ENCODE measurements around the gene EEF1G. TPM values are rescaled to one million over a fixed set of nuclear protein-coding genes. Genes with fewer than 3 reads are reported as not detected.

The EEF1G gene
- total RNA-seq, 2 experiments from 2014 or later: 1,239 to 1,470 TPM

- POLR2A ChIA-PET: interaction anchor here (0.5 to 1.9 kb wide), 9 partner anchors 10 to 280 kb away, joined by 3 to 18 read pairs (median 3); partner anchors contain the start of genes C11orf98, CSKMT, EEF1G and SLC3A2
- Mint-ChIP-seq H3K4me3 (peak within 1 kb of the TSS; percentile 85), H3K27ac (peak within 1 kb of the TSS; percentile 95), H3K27me3 (no peaks in the 10 kb centered on the region), H3K4me1 (peaks cover 56% of the 10 kb centered on the region), H3K36me3 (ENCODE audit: low read depth) (peaks cover 72% of the 10 kb centered on the region), H3K9me3 (no peaks in the 10 kb centered on the region)
- DNase-seq: peak; percentile 99
- CTCF ChIA-PET: interaction anchor here (1.2 to 3.7 kb wide), 8 partner anchors 9 to 177 kb away, joined by 3 to 25 read pairs (median 5); partner anchors contain the start of genes C11orf98, CSKMT, GANAB and ROM1
These were observed 27.9 kb upstream of the EEF1G start, which contains the start of gene MTA2 for GRCh38 chr11:62601372-62602140. Gene MTA2 (minus strand): TSS chr11:62601865. CDS start chr11:62601450, 415 bp downstream.

DNA sequence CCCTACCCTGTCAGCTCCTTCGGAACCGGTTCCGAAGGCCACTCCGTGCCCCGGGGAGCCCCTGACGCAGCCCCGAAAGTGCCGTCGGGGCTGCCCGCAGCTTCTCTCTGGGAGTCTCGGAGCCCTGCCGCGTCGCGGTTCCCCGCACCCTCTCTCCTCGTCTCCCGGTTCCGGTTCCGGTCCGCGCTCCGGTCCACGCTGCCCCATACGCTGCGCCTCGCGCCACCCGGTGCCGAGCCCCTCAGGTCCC lies 27.4 kb upstream of the EEF1G start:
- peaks cover 74% of the 10 kb centered on the region for H3K36me3 Mint-ChIP-seq (ENCODE audit: low read depth)
- CTCF ChIA-PET: interaction anchor here (0.7 to 3.7 kb wide), 9 partner anchors 9 to 176 kb away, joined by 3 to 25 read pairs (median 4); partner anchors contain the start of genes C11orf98, CSKMT, GANAB and ROM1
- peak overlapping the region; percentile 85 for H3K4me3 Mint-ChIP-seq
- peaks cover 56% of the 10 kb centered on the region for H3K4me1 Mint-ChIP-seq
- DNase-seq: peak; percentile 52
- POLR2A ChIA-PET: interaction anchor here (0.9 to 1.9 kb wide), 3 partner anchors 9 to 64 kb away, joined by 3 to 18 read pairs (median 6); partner anchors contain the start of genes C11orf98, CSKMT, EEF1G and TUT1
- H3K27me3 Mint-ChIP-seq: no peaks in the 10 kb centered on the region
- no peaks in the 10 kb centered on the region for H3K9me3 Mint-ChIP-seq
- peak overlapping the region; percentile 95 for H3K27ac Mint-ChIP-seq

- H3K27me3 Mint-ChIP-seq: no peaks in the 10 kb centered on the region
- CTCF ChIA-PET: interaction anchor here (0.7 to 3.7 kb wide), 8 partner anchors 8 to 176 kb away, joined by 3 to 25 read pairs (median 4); partner anchors contain the start of genes ROM1 and TUT1
- DNase-seq: no peak
These were observed 26.9 kb upstream of the EEF1G start for GRCh38 chr11:62600367-62601121.

GRCh38 chr11:62599901-62600300 lies 26.2 kb upstream of the EEF1G start:
- Mint-ChIP-seq H3K27me3 (no peaks in the 10 kb centered on the region), H3K4me1 (peaks cover 57% of the 10 kb centered on the region), H3K27ac (peak overlapping the region; percentile 95), H3K9me3 (no peaks in the 10 kb centered on the region), H3K4me3 (peak overlapping the region; percentile 85), H3K36me3 (ENCODE audit: low read depth) (peaks cover 77% of the 10 kb centered on the region)
- ChIA-PET CTCF (interaction anchor here (0.8 to 3.7 kb wide), 12 partner anchors 8 to 175 kb away, joined by 3 to 25 read pairs (median 4); partner anchors contain the start of genes LRRN4CL and TUT1), POLR2A (interaction anchor here (0.6 to 1.3 kb wide), 4 partner anchors 9 to 254 kb away, joined by 3 to 7 read pairs (median 3); partner anchors contain the start of genes C11orf98, CSKMT, LBHD1 and TUT1)
- no peak for DNase-seq

More at GRCh38 chr11:62600367-62601121, 26.9 kb upstream of the EEF1G start:
- peaks cover 57% of the 10 kb centered on the region for H3K4me1 Mint-ChIP-seq
- H3K4me3 Mint-ChIP-seq: peak overlapping the region; percentile 85
- H3K36me3 Mint-ChIP-seq (ENCODE audit: low read depth): peaks cover 75% of the 10 kb centered on the region
- no peaks in the 10 kb centered on the region for H3K9me3 Mint-ChIP-seq
- H3K27ac Mint-ChIP-seq: peak overlapping the region; percentile 95
- POLR2A ChIA-PET: interaction anchor here (0.6 to 1.9 kb wide), 2 partner anchors 9 to 71 kb away, joined by 3 to 18 read pairs; partner anchors contain the start of genes LBHD1, TUT1 and UQCC3

DNA sequence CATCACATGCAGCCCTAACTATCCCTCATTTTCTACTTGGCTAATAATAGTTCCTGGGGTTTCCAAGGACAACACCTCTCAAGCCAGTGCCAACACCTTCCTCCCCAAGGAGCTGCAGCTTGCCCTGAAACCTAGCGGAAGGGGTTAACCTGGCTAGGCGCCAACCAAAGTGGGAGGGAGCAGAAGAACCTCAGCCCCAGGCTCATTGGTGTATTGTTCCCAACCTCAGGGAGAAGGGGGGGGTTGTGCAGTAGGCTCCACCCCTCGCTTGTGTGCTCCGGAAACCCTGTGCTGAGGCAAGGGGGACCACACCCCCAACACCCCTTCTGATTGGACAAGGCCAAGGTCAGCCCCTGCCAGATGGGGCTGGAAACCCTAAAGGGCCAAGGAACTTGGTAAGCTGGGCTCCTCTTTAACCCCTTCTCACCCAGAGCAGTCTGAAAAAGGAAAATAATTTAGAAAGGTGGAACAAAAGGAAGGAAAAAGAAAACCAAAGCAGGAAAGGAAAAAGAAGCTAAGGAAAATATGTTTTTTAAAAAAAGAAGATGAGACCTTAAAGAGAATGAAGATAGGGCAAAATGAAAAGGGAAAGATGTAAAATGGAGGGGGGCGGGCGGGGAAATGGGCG lies 25.5 kb upstream of the EEF1G start:
- Mint-ChIP-seq H3K27me3 (no peaks in the 10 kb centered on the region), H3K9me3 (no peaks in the 10 kb centered on the region)

GRCh38 chr11:62595124-62595523 lies 21.4 kb upstream of the EEF1G start:
- no peak for DNase-seq
- Mint-ChIP-seq H3K4me3 (no peak overlapping the region), H3K27me3 (no peaks in the 10 kb centered on the region), H3K9me3 (no peaks in the 10 kb centered on the region), H3K4me1 (peaks cover 74% of the 10 kb centered on the region), H3K27ac (peak overlapping the region; percentile 43), H3K36me3 (ENCODE audit: low read depth) (peaks cover 73% of the 10 kb centered on the region)
- ChIA-PET CTCF (interaction anchor here (0.6 to 4.5 kb wide), 5 partner anchors 16 to 144 kb away, joined by 3 to 25 read pairs (median 3); partner anchors contain the start of gene AHNAK), POLR2A (no interaction called here)

More for the DNA sequence above, 25.5 kb upstream of the EEF1G start:
- Mint-ChIP-seq H3K27ac (peak overlapping the region; percentile 95), H3K4me3 (peak overlapping the region; percentile 85), H3K4me1 (peaks cover 60% of the 10 kb centered on the region), H3K36me3 (ENCODE audit: low read depth) (peaks cover 83% of the 10 kb centered on the region)
- DNase-seq: peak; percentile 99
- ChIA-PET CTCF (interaction anchor here (0.8 to 3.7 kb wide), 11 partner anchors 9 to 175 kb away, joined by 3 to 25 read pairs (median 3); partner anchors contain the start of genes C11orf98, CSKMT and LRRN4CL), POLR2A (interaction anchor here (0.5 to 1.3 kb wide), 4 partner anchors 8 to 255 kb away, joined by 3 to 7 read pairs (median 4); partner anchors contain the start of genes C11orf98, CSKMT and TUT1)

GRCh38 chr11:62593434-62594044 lies 19.8 kb upstream of the EEF1G start:
- peak overlapping the region; percentile 87 for H3K27ac Mint-ChIP-seq
- no peaks in the 10 kb centered on the region for H3K27me3 Mint-ChIP-seq
- DNase-seq: peak; percentile 90
- ChIA-PET CTCF (interaction anchor here (0.6 to 4.5 kb wide), 17 partner anchors 8 to 288 kb away, joined by 3 to 25 read pairs (median 4); partner anchors contain the start of genes AHNAK, B3GAT3, EEF1G and MTA2), POLR2A (interaction anchor here (0.6 kb wide), 2 partner anchors 29 to 758 kb away, joined by 3 to 4 read pairs; no protein-coding TSS in a partner anchor)
- peaks cover 73% of the 10 kb centered on the region for H3K4me1 Mint-ChIP-seq
- H3K36me3 Mint-ChIP-seq (ENCODE audit: low read depth): peaks cover 63% of the 10 kb centered on the region
- no peaks in the 10 kb centered on the region for H3K9me3 Mint-ChIP-seq
- peak overlapping the region; percentile 58 for H3K4me3 Mint-ChIP-seq

DNA sequence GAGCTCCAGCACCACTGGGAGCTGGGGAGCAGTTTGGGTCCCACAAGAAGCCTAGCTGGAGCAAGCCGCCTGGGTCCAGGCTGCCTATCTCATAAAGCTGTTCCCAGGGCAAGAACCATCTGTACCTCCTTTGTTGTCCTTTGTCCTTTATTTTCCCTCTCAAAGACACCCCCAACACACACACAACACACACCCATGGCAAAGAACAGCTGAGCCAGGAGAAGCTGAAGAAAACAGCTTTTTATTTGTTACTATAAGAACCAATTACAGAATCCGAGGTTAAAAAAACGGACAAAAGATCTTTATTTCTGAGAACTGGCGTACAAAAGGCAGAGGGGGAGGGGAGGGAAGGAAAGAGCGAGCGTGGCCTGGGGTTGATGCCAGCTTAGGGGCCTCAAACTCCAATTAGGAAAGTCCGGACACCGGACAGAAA lies 19.3 kb upstream of the EEF1G start:
- peaks cover 58% of the 10 kb centered on the region for H3K36me3 Mint-ChIP-seq (ENCODE audit: low read depth)
- ChIA-PET POLR2A (interaction anchor here (0.6 to 2.5 kb wide), 4 partner anchors 8 to 758 kb away, joined by 3 to 18 read pairs (median 4); partner anchors contain the start of gene MTA2), CTCF (interaction anchor here (0.6 to 4.5 kb wide), 16 partner anchors 8 to 194 kb away, joined by 3 to 25 read pairs (median 6); partner anchors contain the start of genes B3GAT3, C11orf98, CSKMT and EEF1G)
- no peak for DNase-seq
- no peak overlapping the region for H3K4me3 Mint-ChIP-seq
- H3K27ac Mint-ChIP-seq: peak overlapping the region; percentile 95
- H3K27me3 Mint-ChIP-seq: no peaks in the 10 kb centered on the region
- H3K9me3 Mint-ChIP-seq: no peaks in the 10 kb centered on the region
- H3K4me1 Mint-ChIP-seq: peaks cover 67% of the 10 kb centered on the region

DNA sequence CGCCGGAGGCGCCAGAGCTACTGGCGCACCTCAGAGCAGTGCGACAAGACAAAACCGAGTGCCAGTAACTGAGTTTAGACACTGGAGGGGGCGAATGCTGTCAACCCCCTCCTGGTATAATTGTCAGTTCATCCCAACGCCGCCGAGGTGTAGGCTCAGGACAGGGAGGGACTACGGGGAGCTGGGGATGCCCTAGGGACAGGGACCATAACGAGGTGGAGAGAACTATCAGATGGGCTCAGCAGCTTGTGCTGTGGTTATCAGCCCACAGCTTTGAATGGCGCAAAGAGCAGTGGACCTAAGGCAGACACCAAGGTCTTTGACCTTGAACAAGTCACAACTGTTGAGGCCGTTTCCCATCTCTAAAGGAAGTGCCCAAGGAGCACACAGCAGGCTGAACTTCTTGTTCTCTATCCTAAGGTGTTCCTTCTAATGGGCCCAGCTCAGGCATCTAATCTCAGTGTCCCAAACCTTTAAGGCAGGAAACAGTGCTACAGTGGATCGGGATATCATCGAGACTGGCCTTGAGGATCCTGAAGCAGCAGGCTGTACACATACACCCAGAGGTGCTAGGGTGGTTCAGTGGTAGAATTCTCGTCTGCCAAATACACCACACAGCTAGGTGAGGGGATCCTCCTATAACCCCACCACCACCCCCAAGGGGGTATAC lies 18.6 kb upstream of the EEF1G start:
- H3K36me3 Mint-ChIP-seq (ENCODE audit: low read depth): peaks cover 54% of the 10 kb centered on the region
- POLR2A ChIA-PET: interaction anchor here (0.6 to 2.5 kb wide), 12 partner anchors 9 to 249 kb away, joined by 3 to 18 read pairs (median 6); partner anchors contain the start of genes B3GAT3, C11orf98, CSKMT and EEF1G
- peak overlapping the region; percentile 95 for H3K27ac Mint-ChIP-seq
- peak overlapping the region; percentile 97 for H3K4me3 Mint-ChIP-seq
- CTCF ChIA-PET: interaction anchor here (0.6 to 4.5 kb wide), 36 partner anchors 9 to 240 kb away, joined by 3 to 25 read pairs (median 4); partner anchors contain the start of genes B3GAT3, C11orf98, CSKMT and EEF1G
- DNase-seq: no peak
- H3K27me3 Mint-ChIP-seq: no peaks in the 10 kb centered on the region
- peaks cover 62% of the 10 kb centered on the region for H3K4me1 Mint-ChIP-seq
- no peaks in the 10 kb centered on the region for H3K9me3 Mint-ChIP-seq

DNA sequence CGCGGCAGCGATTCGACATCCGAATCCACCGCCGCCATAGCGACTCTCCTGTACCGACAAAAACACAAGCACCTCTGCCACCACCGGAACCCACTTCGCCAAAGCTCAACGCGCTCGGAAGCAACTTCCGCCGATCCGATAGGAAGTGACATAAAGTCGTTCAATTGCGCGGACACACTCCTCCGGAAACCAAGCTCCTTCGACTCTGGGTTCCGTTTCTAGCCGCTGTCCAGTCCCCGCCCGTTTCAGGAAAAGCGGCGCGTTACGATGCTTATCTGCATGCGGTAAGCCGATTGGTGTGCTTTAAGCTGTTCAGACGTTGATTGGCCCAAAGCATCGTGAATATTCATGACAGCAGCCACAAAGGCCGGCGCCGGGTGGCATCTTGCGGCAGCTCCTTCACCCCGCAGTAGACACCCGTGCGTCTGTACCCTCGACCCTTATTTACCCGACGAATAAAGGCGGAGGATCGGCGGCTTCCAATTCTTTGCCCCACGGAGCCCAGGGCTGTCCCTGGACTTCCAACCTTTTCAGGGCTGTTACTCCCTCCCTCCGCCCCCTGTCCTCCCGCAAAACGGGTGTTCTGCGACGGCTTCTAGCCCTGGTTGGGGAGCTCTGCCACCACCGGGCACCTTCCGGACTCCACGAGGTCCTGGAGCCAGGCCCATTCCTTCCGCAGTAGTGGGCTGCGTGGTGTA lies 17.9 kb upstream of the EEF1G start, which contains the start of gene TUT1:
TUT1 (minus strand) TSS at position 76 of the 698 bp plus-strand sequence; CDS start at position 38, 38 bp downstream.
- peaks cover 58% of the 10 kb centered on the region for H3K4me1 Mint-ChIP-seq
- POLR2A ChIA-PET: interaction anchor here (0.6 to 2.5 kb wide), 16 partner anchors 8 to 250 kb away, joined by 3 to 18 read pairs (median 6); partner anchors contain the start of genes B3GAT3, C11orf98, CSKMT and EEF1G
- peak within 1 kb of the TSS; percentile 95 for H3K27ac Mint-ChIP-seq
- peak within 1 kb of the TSS; percentile 97 for H3K4me3 Mint-ChIP-seq
- peak; percentile 98 for DNase-seq
- H3K27me3 Mint-ChIP-seq: no peaks in the 10 kb centered on the region
- H3K9me3 Mint-ChIP-seq: no peaks in the 10 kb centered on the region
- peaks cover 48% of the 10 kb centered on the region for H3K36me3 Mint-ChIP-seq (ENCODE audit: low read depth)
- CTCF ChIA-PET: interaction anchor here (0.6 to 4.5 kb wide), 38 partner anchors 9 to 241 kb away, joined by 3 to 25 read pairs (median 4); partner anchors contain the start of genes B3GAT3, C11orf98, CSKMT and HNRNPUL2

Measured in activated CD4-positive, alpha-beta T cell treated with anti-CD3 and anti-CD28 coated beads, Interleukin-2, amount 10 ng/mL, durations not matched to agents 7 days and 5 days (primary cell).